H1 (cell line): ENCODE measurements around the gene KAT8. TPM values are rescaled to one million over a fixed set of nuclear protein-coding genes. Genes with fewer than 3 reads are reported as not detected.
A peak's percentile ranks its signal among the peaks of the same experiment; 100 is the strongest.

Experiments used
- CTCF ChIA-PET: fragments of 300-600 bp; sonication (Branson Sonifier 250); formaldehyde crosslinking; loops from one replicate; lab custom pipeline; 2021; ENCODE audit not compliant: partially characterized antibody; lab: Charles Lee
- POLR2A ChIA-PET: fragments of 300-600 bp; sonication (Branson Sonifier 250); formaldehyde crosslinking; loops from one replicate; lab custom pipeline; 2021; ENCODE audit warnings: inconsistent platforms; ENCODE audit not compliant: partially characterized antibody; lab: Charles Lee
- DNase-seq, 2 experiments: peaks; one replicate each; pipeline versions ENCODE4 v3.0.0 to v3.0.0-alpha.2; 2010 to 2022; ENCODE audit warnings: low spot score in 2 of 2, low read depth in 1 of 2, mixed read lengths in 1 of 2
- FAIRE-seq: peaks from 2 replicates; lab custom pipeline; 2011; peaks lifted over from hg19 to GRCh38; lab: Jason Lieb, UNC
- H2AFZ ChIP-seq: 2 replicates; pipeline ENCODE4 v1.8.1; 2012; ENCODE audit warnings: low read length, inconsistent platforms
- H2AK5ac ChIP-seq: 2 replicates; pipeline ENCODE4 v1.6.1; 2013; ENCODE audit warnings: low read depth, low read length
- H2BK120ac ChIP-seq: replicated peaks from 2 replicates; pipeline ENCODE3; 2013; ENCODE audit warnings: low read depth, low read length, inconsistent platforms
- H2BK12ac ChIP-seq: 2 replicates; pipeline ENCODE4 v1.6.1; 2013; ENCODE audit warnings: low read depth, low read length
- H2BK15ac ChIP-seq: 2 replicates; pipeline ENCODE4 v1.6.1; 2013; ENCODE audit warnings: low read length
- H2BK20ac ChIP-seq: 2 replicates; pipeline ENCODE4 v1.6.1; 2013; ENCODE audit warnings: low read length
- H2BK5ac ChIP-seq: 2 replicates; pipeline ENCODE4 v1.6.1; 2013; ENCODE audit warnings: low read depth, low read length
- H3K14ac ChIP-seq: 2 replicates; pipeline ENCODE4 v1.6.1; 2013; ENCODE audit warnings: inconsistent platforms; ENCODE audit not compliant: insufficient read length
- H3K18ac ChIP-seq: 2 replicates; pipeline ENCODE4 v1.6.1; 2013; ENCODE audit warnings: low read length; ENCODE audit errors: extremely low read depth
- H3K23ac ChIP-seq: 2 replicates; pipeline ENCODE4 v1.6.1; 2013; ENCODE audit warnings: inconsistent platforms; ENCODE audit not compliant: insufficient read length
- H3K23me2 ChIP-seq: 2 replicates; pipeline ENCODE4 v1.6.1; 2013; ENCODE audit warnings: low read depth, low read length
- H3K27ac ChIP-seq: 2 replicates; pipeline ENCODE4 v1.6.1; 2011; ENCODE audit warnings: low read depth, low read length, inconsistent platforms
- H3K27me3 ChIP-seq, 4 experiments: replicated peaks in 1 of 4; 1 replicate in 1 of 4; 2 replicates in 3 of 4; pipeline versions ENCODE4 v1.6.1 to v1.8.1; 2011 to 2013; ENCODE audit warnings: low read length in 3 of 4, mild to moderate bottlenecking in 3 of 4, inconsistent platforms in 2 of 4, mixed read lengths in 2 of 4, moderate library complexity in 1 of 4; ENCODE audit not compliant: control insufficient read depth in 3 of 4, insufficient read depth in 3 of 4; ENCODE audit errors: extremely low read depth in 1 of 4
- H3K36me3 ChIP-seq, 4 experiments: 2 replicates each; pipeline versions ENCODE4 v1.6.1 to v1.8.1; 2011 to 2013; ENCODE audit warnings: mild to moderate bottlenecking in 4 of 4, low read length in 3 of 4, moderate library complexity in 2 of 4, control low read depth in 1 of 4, inconsistent platforms in 1 of 4; ENCODE audit not compliant: insufficient read depth in 4 of 4, control insufficient read depth in 2 of 4
- H3K4ac ChIP-seq: replicated peaks from 2 replicates; pipeline ENCODE3; 2013; ENCODE audit warnings: low read length, low read depth, mixed read lengths, inconsistent platforms; ENCODE audit not compliant: insufficient read length
- H3K4me1 ChIP-seq, 4 experiments: replicated peaks in 1 of 4; 1 replicate in 1 of 4; 2 replicates in 3 of 4; pipeline versions ENCODE4 v1.6.1 to v1.8.1; 2011 to 2013; ENCODE audit warnings: low read length in 3 of 4, inconsistent platforms in 2 of 4, mixed read lengths in 1 of 4; ENCODE audit not compliant: insufficient read depth in 4 of 4, control insufficient read depth in 3 of 4
- H3K4me2 ChIP-seq, 2 experiments: 2 replicates each; pipeline versions ENCODE4 v1.6.1 to v1.8.1; 2011 to 2013; ENCODE audit warnings: low read depth in 2 of 2, low read length in 2 of 2, control low read depth in 1 of 2, inconsistent platforms in 1 of 2, mild to moderate bottlenecking in 1 of 2; ENCODE audit not compliant: insufficient read depth in 1 of 2
- H3K4me3 ChIP-seq, 4 experiments: fragments of 200-600, 300-600 bp in 1 of 4; sonication (generic), shearing (Covaris generic), sonication (Bioruptor Twin) in 1 of 4; 2 replicates each; pipeline versions ENCODE4 v1.5.1 to v1.8.1; 2011 to 2016; ENCODE audit warnings: low read length in 4 of 4, low read depth in 3 of 4, control low read depth in 2 of 4, inconsistent platforms in 2 of 4, mild to moderate bottlenecking in 2 of 4, mixed read lengths in 1 of 4, moderate library complexity in 1 of 4; ENCODE audit not compliant: insufficient read depth in 2 of 4; ENCODE audit errors: extremely low read depth in 1 of 4
- H3K56ac ChIP-seq: replicated peaks from 2 replicates; pipeline ENCODE3; 2013; ENCODE audit warnings: low read depth, mild to moderate bottlenecking, mixed read lengths, low read length, inconsistent platforms; ENCODE audit not compliant: insufficient read length
- H3K79me1 ChIP-seq: 2 replicates; pipeline ENCODE4 v1.6.1; 2013; ENCODE audit warnings: low read depth, low read length, control low read depth
- H3K79me2 ChIP-seq, 2 experiments: 2 replicates each; pipeline versions ENCODE4 v1.6.1 to v1.8.1; 2012 to 2013; ENCODE audit warnings: low read length in 2 of 2, mild to moderate bottlenecking in 2 of 2, inconsistent platforms in 1 of 2; ENCODE audit not compliant: insufficient read depth in 2 of 2, control insufficient read depth in 1 of 2
- H3K9ac ChIP-seq, 4 experiments: replicated peaks in 1 of 4; 1 replicate in 1 of 4; 2 replicates in 3 of 4; pipeline versions ENCODE4 v1.6.1 to v1.8.1; 2011 to 2013; ENCODE audit warnings: low read depth in 3 of 4, low read length in 3 of 4, control low read depth in 2 of 4, mild to moderate bottlenecking in 2 of 4, moderate library complexity in 2 of 4, inconsistent platforms in 1 of 4; ENCODE audit errors: extremely low read depth in 1 of 4
- H3K9me3 ChIP-seq, 2 experiments: 2 replicates each; pipeline versions ENCODE4 v1.6.1 to v1.8.1; 2012 to 2013; ENCODE audit warnings: mild to moderate bottlenecking in 2 of 2, moderate library complexity in 2 of 2, control low read depth in 1 of 2, inconsistent platforms in 1 of 2, low read depth in 1 of 2, low read length in 1 of 2, mixed read lengths in 1 of 2; ENCODE audit not compliant: insufficient read depth in 2 of 2
- H4K20me1 ChIP-seq, 2 experiments: replicated peaks in 1 of 2; 2 replicates each; pipeline versions ENCODE3 to v1.8.1; 2011 to 2013; ENCODE audit warnings: inconsistent platforms in 2 of 2, low read length in 2 of 2, mild to moderate bottlenecking in 1 of 2; ENCODE audit not compliant: insufficient read depth in 2 of 2, control insufficient read depth in 1 of 2
- H4K5ac ChIP-seq: 2 replicates; pipeline ENCODE4 v1.6.1; 2013; ENCODE audit warnings: low read length, low read depth, mixed read lengths, inconsistent platforms; ENCODE audit not compliant: insufficient read length
- H4K8ac ChIP-seq: 2 replicates; pipeline ENCODE4 v1.8.0; 2013; ENCODE audit warnings: mild to moderate bottlenecking, moderate library complexity, low read length, inconsistent platforms; ENCODE audit not compliant: insufficient read depth; ENCODE audit errors: extremely low read depth
- H4K91ac ChIP-seq: replicated peaks from 2 replicates; pipeline ENCODE3; 2013; ENCODE audit warnings: low read length, mixed read lengths, inconsistent platforms; ENCODE audit not compliant: insufficient read length
- BRCA1 ChIP-seq: IDR thresholded peaks from 2 replicates; pipeline ENCODE4 v1.6.1; 2012; ENCODE audit warnings: low read depth, low read length, improper control_type of control experiment
- CREB1 ChIP-seq: IDR thresholded peaks from 2 replicates; pipeline ENCODE4 v1.6.1; 2012; ENCODE audit warnings: inconsistent platforms
- NRF1 ChIP-seq: IDR thresholded peaks from 2 replicates; pipeline ENCODE4 v1.6.1; 2011; ENCODE audit warnings: mild to moderate bottlenecking, low read depth, low read length, improper control_type of control experiment
- RXRA ChIP-seq: IDR thresholded peaks from 2 replicates; pipeline ENCODE4 v1.6.1; 2011; ENCODE audit warnings: low read depth, mild to moderate bottlenecking, low read length, moderate library complexity; ENCODE audit not compliant: insufficient read depth
- TAF1 ChIP-seq: IDR thresholded peaks from 2 replicates; pipeline ENCODE4 v1.6.1; 2011; ENCODE audit warnings: mild to moderate bottlenecking, low read depth, low read length
- ZNF274 ChIP-seq: IDR thresholded peaks from 2 replicates; pipeline ENCODE4 v1.7.0; 2012; ENCODE audit warnings: low read length, borderline replicate concordance; ENCODE audit errors: extremely low read depth
- WGBS, 2 experiments: shearing (Covaris generic) in 1 of 2; methylation state at CpG; one replicate each; pipeline versions ENCODE4 v1.1.6 to v1.1.7; 2013 to 2015; ENCODE audit warnings: low lambda C conversion rate in 2 of 2, mixed read lengths in 2 of 2, inconsistent platforms in 1 of 2, low coverage in 1 of 2, missing lambda C conversion rate in 1 of 2; ENCODE audit not compliant: insufficient replicate concordance in 2 of 2, insufficient coverage in 1 of 2, insufficient read length in 1 of 2; ENCODE audit errors: extremely low coverage in 1 of 2, missing lambda C conversion rate in 1 of 2; 5-methylcytosine and 5-hydroxymethylcytosine counted together
- polyA plus RNA-seq, 7 experiments: library from polyadenylated mRNA; depleted of rRNA in 3 of 7; stranded (reverse) in 5 of 7; unstranded in 2 of 7; fragments of >200 nt in 5 of 7; fragments of 200-250 nt in 2 of 7; gene quantifications; 1 replicate in 5 of 7; 2 replicates in 1 of 7; 4 replicates in 1 of 7; pipeline versions ENCODE4 v1.2.1 to v1.2.3, GENCODE V29; 2011 to 2013; ENCODE audit warnings: missing spikeins in 2 of 7, mixed read lengths in 2 of 7
- total RNA-seq: library from RNA; stranded (reverse); fragmentation: NEBNext Ultra II Directional; extraction: Animal tissue kit (Norgen Biotek cat#: 25700); gene quantifications from 2 replicates; pipeline ENCODE4 v1.2.1, GENCODE V29; 2021

Gene KAT8
- total and polyA plus RNA-seq, 2 of the 8 experiments (the other 6 are each of a cell fraction or from before 2014, with no cell fraction given), result 52.6 to 61.6 TPM

GRCh38 chr16:31073970-31074813 is 43.3 kb upstream of the KAT8 start, which contains the start of the genes ZNF646 and ZNF668:
Gene ZNF646 (plus strand): TSS chr16:31074422. CDS start chr16:31076325, 1,903 bp downstream.
Gene ZNF668 (minus strand): TSS chr16:31074240. CDS start chr16:31064459, 9,781 bp downstream.
- no peak within 1 kb of the TSS for H2BK15ac ChIP-seq
- H3K18ac ChIP-seq, result peak within 1 kb of the TSS; percentile 99
- H2BK5ac ChIP-seq, result peak within 1 kb of the TSS; percentile 90
- peak within 1 kb of the TSS; percentile 82 for H3K27ac ChIP-seq
- peak within 1 kb of the TSS; percentile 63 for H3K14ac ChIP-seq
- peaks cover 2 to 24% of the 10 kb centered on the region in 2 experiments for H4K20me1 ChIP-seq
- peak within 1 kb of the TSS; percentile 89 to 98 (median 90) for H3K4me3 ChIP-seq
- peak; percentile 70 for FAIRE-seq
- H3K23me2 ChIP-seq, result peaks cover 7% of the 10 kb centered on the region; the same call in 1 of the 2 replicates
- ChIA-PET POLR2A (interaction anchor here (0.6 to 4.9 kb wide), 34 partner anchors 10 to 639 kb away, joined by 3 to 34 read pairs (median 4); partner anchors contain the start of genes FUS, HSD3B7, KAT8 and PHKG2), CTCF (interaction anchor here (0.6 to 2.6 kb wide), 9 partner anchors 20 to 89 kb away, joined by 3 to 17 read pairs (median 5); partner anchors contain the start of genes HSD3B7, PRSS8 and VKORC1)
- peak within 1 kb of the TSS; percentile 99 for H4K8ac ChIP-seq
- peak within 1 kb of the TSS; percentile 97 for H4K5ac ChIP-seq
- H3K27me3 ChIP-seq, result no peaks in the 10 kb centered on the region
- H3K4ac ChIP-seq, result peak within 1 kb of the TSS; percentile 97
- H2BK120ac ChIP-seq, result no peak within 1 kb of the TSS
- H3K79me2 ChIP-seq, result peaks cover 13 to 61% of the 10 kb centered on the region in 2 experiments
- H3K9me3 ChIP-seq, result no peaks in the 10 kb centered on the region
- peaks cover 0 to 1% (median 0%) of the 10 kb centered on the region in 4 experiments; a peak in 2 of 7 replicates for H3K4me1 ChIP-seq
- peaks cover 4% of the 10 kb centered on the region; the same call in 1 of the 2 replicates for H3K79me1 ChIP-seq
- no peak within 1 kb of the TSS for H2BK20ac ChIP-seq
- no peak within 1 kb of the TSS for H2BK12ac ChIP-seq
- peak; percentile 89 to 97 for DNase-seq
- H3K56ac ChIP-seq, result peak within 1 kb of the TSS; percentile 91
- 1% methylated on average over 48 of the region's 48 CpGs; no CpG with 5 or more reads in 1 of the 2 experiments for WGBS, 2 experiments
- peak within 1 kb of the TSS; percentile 88 to 96 for H3K4me2 ChIP-seq
- H2AK5ac ChIP-seq, result peak within 1 kb of the TSS; percentile 47
- H4K91ac ChIP-seq, result peak within 1 kb of the TSS; percentile 96
- peak within 1 kb of the TSS; percentile 72; the same call in 1 of the 2 replicates for H2AFZ ChIP-seq
- peaks cover 5 to 30% (median 23%) of the 10 kb centered on the region in 4 experiments; a peak in 7 of 8 replicates for H3K36me3 ChIP-seq
- H3K9ac ChIP-seq, result peak within 1 kb of the TSS; percentile 86 to 94 (median 90)
- no peak within 1 kb of the TSS for H3K23ac ChIP-seq
- TF ChIP-seq ZNF274, result no peak
- TF ChIP-seq BRCA1, result no peak
- peak; percentile 44 for TF ChIP-seq NRF1
- peak; percentile 76; the same call in 1 of the 2 replicates for TF ChIP-seq TAF1
- TF ChIP-seq RXRA, result no peak
- peak; percentile 93 for TF ChIP-seq CREB1
